Effector CD8-positive, alpha-beta T cell (primary cell): Measurements from ENCODE around the gene CCHCR1.
"Not testable (repeated sequence)": the region's sequence is repeated elsewhere in the genome, so short reads cannot be mapped to it uniquely, and the experiment has no call there.

Source experiments
- DNase-seq: peaks from one replicate; lab custom pipeline; 2025; lab: John Stamatoyannopoulos, UW
- total RNA-seq, 4 experiments: gene quantifications; one replicate each; lab custom pipeline; 2026; lab: John Stamatoyannopoulos, UW

CCHCR1 gene, protein sequence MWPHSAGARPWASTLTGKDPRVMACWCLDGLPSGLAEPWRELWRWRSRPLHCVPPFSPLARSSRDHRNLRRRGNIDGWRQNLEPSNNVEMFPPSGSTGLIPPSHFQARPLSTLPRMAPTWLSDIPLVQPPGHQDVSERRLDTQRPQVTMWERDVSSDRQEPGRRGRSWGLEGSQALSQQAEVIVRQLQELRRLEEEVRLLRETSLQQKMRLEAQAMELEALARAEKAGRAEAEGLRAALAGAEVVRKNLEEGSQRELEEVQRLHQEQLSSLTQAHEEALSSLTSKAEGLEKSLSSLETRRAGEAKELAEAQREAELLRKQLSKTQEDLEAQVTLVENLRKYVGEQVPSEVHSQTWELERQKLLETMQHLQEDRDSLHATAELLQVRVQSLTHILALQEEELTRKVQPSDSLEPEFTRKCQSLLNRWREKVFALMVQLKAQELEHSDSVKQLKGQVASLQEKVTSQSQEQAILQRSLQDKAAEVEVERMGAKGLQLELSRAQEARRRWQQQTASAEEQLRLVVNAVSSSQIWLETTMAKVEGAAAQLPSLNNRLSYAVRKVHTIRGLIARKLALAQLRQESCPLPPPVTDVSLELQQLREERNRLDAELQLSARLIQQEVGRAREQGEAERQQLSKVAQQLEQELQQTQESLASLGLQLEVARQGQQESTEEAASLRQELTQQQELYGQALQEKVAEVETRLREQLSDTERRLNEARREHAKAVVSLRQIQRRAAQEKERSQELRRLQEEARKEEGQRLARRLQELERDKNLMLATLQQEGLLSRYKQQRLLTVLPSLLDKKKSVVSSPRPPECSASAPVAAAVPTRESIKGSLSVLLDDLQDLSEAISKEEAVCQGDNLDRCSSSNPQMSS
- 25.0 to 58.2 (median 37.2) reads per million in 4 experiments for total RNA-seq

DNA sequence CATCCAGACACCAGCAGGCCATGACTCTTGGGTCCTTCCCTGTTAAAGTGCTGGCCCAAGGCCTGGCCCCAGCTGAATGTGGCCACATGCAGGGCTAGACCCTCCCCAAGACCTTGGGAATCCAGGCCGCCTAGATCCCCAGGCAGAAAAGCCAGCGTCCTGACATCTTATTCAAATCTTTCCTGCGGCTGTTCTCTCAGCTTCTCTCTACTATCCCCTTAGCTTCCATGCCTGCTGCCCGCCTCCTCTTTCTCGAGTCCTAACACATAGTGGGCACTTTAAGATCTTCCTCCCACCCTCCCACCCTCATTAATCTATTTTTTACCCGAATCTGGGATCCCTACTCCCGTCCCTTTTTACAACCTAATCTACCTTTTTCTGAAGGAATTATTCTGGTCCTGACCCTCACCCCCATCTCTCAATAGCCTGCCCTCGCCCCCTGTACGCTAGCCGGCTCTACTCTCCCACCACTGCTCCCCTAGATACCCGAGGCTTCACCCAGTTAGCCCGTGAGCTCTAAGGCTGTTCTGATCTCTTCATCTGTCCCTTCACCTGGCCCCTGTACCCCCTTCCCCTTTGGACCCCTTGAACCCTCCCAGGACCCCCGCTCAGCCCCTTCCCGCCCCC is at the start of gene CCHCR1:
TSS of gene CCHCR1 (minus strand) at position 290 of the 627 bp plus-strand sequence. CDS start at position 88, 202 bp downstream.
- DNase-seq: no peak

DNA sequence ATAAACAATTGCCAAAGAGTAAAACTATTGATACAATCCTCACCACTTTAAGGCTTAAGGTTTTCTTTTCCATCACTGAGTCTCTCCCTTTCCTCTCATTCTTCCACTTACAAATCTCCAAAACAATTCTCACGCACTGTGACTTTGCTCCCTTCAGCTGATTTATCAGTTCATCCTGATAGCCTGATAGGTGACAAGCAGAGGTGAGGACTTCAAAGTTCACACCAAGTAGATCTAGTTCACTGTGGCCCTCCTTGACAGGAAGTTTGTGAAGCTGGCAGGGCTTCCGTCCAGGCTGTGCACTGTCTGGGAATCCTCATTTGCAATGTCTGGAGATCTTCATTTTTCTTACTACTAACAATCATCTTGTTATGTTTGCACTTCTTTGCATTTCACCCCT is 48.0 kb upstream of the CCHCR1 start:
- no peak for DNase-seq

DNA sequence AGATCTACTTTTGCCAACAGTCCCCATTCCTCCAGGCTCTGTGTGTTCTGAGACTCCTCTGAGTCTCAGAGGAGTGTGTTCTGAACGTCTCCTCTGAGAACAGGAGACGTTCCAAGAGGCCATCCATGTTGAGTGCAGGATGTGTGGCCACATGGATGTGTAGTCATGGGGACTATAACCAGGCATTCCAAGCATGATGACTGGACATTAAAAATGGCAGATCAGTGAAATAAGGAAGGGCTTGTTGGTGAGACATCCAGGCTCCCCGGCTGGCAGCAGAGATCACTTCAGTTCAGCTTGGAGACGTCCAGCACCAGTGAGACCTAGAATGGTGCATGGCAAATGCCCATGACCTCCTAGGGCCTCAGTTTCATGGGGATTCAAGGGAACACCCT is 47.1 kb upstream of the CCHCR1 start:
- DNase-seq: no peak

DNA sequence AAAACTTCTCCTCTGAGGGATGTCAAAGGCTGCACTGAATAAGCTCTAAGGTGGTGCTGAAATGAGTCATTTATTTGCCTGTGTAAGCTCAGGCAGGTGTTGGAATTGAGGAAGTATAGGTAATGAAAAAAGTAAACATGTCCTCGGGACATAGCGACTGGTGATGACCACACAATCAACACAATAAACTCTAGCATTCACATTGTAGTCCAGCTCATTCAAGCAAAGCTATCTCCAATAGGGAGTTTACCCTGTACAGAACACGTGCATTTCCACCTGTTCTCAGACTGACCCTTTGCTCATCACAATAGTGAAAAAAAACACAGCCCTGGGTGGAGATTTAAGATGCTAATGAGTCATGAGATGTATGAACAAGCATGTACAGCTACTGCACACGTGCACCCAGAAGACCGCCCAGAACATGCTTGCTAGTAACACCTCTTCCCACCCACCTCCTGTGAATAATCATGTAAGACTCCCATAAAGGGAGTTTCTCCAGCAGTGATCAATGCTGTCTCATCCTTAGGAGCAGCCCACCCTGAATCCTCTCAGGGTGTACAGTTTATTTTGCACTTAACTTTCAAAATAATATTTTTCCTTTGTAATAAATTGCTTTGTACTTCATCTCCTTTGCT is 45.9 kb upstream of the CCHCR1 start:
- DNase-seq: peak; percentile 12

DNA sequence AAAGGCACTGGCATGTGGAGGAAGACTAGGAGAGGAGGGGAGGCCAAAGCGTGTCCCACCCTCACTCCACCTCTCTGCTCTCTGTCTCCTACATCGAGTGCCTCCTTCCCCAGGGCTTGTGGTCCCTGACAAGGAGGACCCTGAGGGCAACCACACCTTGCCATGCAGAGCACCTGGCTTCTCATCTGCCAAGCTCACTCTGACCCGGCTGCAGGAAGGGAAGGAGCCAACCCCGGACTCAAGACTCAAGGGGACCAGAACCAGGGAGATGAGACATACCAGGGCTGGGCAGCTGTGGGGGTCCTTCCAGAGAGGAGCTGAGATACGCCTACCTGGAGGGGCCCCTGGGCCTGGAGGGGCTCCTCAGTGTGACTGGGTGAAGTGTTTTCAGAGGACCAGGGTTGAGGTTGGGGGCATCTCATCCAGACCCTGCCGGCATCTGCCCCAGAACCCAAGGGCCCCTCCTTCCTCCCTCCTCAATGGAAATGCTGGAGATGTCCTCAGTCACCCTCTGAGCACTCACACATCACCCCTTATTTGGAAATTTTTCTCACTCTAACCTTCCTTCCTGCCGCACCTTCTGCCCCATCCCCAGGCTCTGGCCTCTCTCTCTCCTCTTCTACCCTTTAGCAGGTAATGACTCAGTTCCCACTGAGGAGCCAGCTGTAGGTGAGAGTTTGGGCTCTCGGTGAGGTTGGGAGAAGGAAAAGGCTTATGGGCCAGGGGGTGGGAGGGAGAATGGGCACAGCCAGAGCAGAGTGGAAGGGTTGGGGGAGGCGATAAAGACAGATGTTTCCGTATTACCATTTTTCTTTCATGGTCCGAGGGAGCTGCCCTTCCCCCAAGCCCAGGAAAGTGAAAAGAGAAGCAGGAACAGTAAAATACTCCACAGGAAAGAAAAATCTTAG is 44.9 kb upstream of the CCHCR1 start:
- no peak for DNase-seq

DNA sequence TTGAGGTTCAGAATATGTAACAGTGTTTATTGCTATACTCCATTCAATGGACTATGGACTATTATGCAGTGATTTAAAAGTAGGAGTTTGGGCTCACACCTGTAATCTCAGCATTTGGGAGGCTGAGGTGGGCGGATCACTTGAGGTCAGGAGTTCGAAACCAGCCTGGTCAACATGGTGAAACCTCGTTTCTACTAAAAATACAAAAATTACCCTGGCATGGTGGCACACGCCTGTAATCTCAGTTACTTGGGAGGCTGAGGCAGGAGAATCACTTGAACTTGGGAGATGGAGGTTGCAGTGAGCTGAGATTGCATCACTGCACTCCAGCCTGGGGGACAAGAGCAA is 41.5 kb upstream of the CCHCR1 start:
- DNase-seq: not testable (repeated sequence)

DNA sequence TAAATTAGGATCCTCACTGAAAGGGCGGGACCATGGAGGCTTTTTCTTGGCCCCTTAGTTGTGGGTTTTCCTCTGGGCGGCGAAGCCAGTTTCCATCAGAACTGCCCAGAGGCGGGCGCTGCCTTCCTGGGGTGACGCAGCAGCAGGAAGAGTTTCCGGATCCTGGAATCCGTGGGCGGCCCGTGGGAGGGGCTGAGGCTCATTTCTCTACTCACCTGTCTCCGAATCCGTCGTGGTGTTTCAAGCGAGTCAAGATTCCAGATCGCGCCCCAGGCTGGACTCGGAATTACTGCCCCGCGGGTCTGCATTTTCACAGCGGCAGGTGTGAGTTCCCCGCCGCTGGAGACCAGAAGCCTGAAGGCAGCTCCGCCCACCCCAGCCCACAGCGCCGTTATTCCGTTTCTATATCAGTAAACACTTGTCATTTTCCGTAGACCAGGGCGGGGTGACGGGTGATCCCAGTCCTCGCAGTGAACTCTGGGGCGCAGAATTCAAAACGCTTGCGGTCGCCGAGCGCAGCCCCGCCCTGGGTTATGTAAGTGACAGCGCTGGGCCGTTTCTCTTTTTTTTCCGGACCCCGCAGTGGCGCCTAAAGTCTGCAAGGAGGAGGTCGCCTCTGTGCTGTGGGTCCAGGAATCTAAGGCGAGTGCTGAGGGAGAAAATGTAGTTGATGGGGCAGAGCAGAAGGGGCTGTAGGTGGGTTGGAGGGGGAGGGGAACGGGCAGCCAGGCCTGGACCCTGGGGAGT is 40.1 kb upstream of the CCHCR1 start:
- peak; percentile 89 for DNase-seq

DNA sequence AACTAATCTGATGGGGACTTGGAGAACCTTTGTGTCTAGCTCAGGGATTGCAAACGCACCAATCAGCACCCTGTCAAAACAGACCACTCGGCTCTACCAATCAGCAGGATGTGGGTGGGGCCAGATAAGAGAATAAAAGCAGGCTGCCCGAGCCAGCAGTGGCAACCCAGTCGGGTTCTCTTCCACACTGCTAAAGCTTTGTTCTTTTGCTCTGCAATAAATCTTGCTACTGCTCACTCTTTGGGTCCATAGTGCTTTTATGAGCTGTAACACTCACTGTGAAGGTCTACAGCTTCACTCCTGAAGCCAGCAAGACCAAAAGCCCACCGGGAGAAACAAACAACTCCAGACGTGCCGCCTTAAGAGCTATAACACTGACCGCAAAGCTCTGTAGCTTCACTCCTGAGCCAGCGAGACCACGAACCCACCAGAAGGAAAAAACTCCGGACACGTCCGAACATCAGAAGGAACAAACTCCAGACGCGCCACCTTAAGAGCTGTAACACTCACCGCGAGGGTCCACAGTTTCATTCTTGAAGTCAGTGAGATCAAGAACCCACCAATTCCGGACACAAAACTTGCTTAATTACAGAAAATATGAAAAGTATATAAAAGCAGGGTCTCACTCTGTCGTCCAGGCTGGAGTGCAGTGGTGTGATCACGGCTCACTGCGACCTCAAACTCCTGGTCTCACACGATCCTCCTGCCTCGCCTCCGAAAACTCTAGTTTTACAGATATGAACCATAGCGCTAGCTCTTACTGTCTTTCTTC is 38.8 kb upstream of the CCHCR1 start:
- DNase-seq: not testable (repeated sequence)

DNA sequence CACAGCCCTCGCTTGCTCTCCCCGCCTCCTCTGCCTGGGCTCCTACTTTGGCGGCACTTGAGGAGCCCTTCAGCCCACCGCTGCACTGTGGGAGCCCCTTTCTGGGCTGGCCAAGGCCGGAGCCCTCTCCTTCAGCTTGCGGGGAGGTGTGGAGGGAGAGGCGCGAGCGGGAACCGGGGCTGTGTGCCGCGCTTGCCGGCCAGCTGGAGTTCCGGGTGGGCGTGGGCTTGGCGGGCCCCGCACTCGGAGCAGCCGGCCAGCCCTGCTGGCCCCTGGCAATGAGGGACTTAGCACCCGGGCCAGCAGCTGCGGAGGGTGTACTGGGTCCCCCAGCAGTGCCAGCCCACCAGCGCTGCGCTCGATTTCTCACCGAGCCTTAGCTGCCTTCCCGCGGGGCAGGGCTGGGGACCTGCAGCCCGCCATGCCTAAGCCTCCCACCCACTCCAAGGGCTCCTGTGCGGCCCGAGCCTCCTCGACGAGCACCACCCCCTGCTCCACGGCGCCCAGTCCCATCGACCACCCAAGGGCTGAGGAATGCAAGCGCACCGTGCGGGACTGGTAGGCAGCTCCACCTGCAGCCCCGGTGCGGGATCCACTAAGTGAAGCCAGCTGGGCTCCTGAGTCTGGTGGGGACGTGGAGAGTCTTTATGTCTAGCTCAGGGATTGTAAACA is 37.8 kb upstream of the CCHCR1 start:
- not testable (repeated sequence) for DNase-seq

DNA sequence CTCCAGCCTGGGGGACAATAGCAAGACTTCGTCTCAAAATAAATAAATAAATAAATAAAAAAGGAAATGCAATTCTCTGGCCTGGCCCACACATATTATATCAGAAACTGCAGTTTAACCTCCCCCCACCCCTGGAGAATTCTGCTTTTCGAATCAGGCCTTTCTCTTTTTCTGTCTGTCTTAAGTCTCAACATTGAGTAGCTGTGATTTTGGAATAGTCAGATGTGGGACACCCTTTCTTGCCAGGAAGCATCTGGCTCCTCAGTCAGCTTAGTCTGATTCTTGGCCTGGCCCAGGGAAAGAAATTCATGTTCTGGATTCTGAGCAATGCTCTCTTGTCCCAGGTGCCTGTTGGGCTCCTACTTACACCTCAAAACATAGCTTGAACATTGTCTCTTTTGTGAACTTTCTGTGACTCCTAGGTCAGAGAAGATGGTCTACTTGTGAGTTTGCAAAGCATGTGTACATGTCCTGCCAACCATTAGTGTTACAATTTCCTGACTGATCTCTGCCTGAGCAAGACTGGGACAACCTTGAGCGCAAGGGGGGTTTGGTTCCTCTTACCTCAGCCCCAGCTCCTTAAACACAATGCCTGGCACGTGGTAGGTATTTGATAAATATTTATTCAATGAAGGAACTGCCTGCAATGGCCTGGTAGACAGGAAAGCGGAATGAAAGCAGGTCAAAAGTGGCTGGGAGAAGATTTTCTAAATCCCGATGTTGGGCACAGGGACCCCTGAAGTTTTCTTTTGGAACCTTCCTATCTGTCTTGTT is 36.6 kb upstream of the CCHCR1 start:
- DNase-seq: no peak

DNA sequence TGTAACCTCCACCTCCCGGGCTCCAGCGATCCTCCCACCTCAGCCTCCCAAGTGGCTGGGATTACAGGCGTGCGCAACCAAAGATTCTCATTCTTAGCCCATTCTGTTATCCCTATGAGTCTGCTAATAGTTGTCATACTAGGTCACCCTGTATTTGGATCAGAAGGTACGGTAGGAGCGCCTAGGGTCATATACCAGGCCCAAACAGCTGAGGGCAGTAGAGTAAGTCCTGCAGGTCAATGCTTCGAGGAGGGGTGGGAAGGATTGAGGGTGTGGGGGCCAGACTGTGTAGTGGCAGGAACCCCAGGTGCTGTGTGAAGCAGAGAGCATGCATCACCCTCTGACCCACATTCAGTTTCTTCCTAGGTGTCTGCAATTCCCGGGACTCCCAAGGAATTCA is 35.6 kb upstream of the CCHCR1 start:
- no peak for DNase-seq

DNA sequence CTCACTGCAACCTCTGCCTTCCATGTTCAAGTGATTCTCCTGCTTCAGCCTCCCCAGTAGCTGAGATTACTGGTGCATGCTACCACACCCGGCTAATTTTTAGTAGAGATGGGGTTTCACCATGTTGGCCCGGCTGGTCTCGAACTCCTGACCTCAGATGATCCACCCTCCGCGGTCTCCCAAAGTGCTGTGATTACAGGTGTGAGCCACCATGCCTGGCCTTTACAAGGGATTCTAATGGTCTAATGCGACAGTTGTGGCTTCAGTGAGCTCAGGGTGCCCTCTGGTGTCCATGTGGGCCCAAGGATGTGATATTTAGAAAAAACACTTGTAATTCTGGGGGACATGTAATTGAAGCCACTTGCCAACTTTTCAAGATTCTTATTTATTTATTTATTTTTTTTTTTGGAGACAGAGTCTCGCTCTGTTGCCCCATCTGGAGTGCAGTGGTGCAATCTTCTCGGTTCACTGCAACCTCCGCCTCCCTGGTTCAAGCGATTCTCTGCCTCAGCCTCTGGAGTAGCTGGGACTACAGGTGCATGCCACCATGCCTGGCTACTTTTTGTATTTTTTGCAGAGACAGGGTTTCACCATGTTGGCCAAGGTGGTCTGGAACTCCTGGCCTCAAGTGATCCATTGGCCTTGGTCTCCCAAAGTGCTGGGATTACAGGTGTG is 35.0 kb upstream of the CCHCR1 start:
- DNase-seq: peak; percentile 28

DNA sequence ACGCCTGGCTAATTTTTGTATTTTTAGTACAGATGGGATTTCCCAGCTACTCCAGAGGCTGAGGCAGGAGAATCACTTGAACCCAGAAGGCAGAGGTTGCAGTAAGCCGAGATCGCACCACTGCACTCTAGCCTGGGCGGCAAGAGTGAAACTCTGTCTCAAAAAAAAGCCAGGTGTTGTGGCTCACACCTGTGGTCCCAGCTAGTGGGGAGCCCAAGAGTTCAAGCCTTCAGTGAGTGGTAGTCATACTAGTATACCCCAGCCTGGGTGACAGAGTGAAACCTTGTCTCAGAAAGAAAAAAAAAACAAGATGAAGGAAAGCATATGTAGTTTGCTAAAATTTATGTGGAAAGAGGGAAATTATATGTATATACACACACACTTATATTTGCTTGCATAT is 32.9 kb upstream of the CCHCR1 start:
- DNase-seq: no peak

DNA sequence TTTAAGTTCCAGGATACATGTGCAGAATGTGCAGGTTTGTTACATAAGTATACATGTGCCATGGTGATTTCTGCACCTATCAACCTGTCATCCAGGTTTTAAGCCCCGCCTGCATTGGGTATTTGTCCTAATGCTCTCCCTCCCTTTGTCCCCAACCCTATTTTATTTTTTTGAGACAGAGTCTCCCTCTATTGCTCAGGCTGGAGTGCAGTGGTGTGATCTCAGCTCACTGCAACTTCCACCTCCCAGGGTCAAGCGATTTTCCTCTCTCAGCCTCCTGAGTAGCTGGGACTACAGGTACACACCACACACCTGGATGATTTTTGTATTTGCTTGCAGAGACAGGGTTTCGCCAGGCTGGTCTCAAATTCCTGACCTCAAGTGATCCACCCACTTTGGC is 31.6 kb upstream of the CCHCR1 start:
- DNase-seq: not testable (repeated sequence)

DNA sequence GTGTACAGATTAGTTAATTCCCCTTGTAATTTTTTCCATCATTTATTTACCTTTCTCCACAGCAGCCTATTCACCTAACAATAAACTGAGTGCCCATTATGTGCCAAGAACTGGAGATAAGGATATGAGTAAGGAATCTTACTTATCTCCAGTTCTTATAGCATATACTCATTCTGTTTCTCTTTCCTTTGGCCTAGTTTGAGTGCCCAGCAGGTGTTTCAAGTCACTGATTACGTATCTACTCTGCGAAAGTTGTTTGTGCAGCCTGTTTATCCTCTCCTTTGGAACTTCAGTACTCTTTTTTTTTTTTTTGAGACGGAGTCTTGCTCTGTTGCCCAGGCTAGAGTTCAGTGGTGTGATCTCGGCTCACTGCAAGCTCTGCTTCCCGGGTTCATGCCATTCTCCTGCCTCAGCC is 30.2 kb upstream of the CCHCR1 start:
- DNase-seq: no peak

DNA sequence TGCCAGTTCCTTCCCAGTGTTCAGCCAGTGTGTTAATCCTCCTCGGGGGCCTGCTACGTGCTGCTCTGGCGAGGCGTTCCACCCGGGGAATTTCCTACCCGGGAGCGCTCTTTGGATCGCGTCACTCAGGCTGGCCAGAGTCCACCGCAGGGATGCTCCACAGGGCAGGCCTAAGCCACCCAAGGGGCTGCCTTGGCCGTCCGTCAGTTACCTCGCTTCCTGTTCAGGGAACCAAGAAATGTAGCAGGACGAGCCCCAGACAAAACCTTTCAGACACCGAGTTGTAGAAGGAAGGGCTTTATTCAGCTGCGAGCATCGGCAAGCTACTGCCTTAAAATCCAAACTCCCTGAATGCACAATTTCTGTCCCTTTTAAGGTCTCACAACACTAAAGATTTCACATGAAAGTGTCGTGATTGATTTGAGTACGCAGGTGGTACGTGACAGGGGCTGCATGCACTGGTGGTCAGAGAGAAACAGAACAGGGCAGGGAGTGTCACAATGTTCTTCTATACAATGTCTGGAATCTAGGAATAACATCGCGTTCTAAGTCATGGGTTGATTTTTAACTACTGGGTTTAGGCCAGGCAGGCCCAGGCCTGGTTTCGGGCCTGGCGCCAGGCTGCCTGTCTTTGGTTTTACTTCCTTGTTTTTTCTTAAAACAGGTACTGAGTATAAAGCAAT is 28.6 kb upstream of the CCHCR1 start:
- DNase-seq: no peak

DNA sequence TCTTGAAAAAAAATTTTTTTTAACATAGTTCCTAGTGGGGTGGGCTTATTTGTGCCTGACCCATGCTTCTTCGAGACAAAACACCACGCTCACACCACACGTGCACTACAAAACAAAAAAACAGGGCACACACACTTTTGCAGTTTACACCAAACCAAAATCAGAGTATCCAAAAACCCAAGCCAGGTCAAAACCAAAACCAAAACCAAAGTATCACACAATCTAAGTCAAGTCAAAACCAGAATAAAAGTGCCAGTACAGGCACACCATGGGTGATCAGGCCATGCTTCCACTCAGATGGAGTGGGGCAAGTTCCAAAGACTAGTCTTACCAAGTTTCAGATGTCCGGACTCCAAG is 28.1 kb upstream of the CCHCR1 start:
- DNase-seq: not testable (repeated sequence)
